ENCODE measurements around the gene AGAP1.

GRCh38 chr2:235903782-235904584, 410.1 kb downstream of the AGAP1 start:
- no peak for TF ChIP-seq CTCF (conservative IDR thresholded peaks at IDR 0.05; ENCODE audit: low read length)
- no peak for TF ChIP-seq EZH2phosphoT487 (IDR thresholded peaks at IDR 0.05; ENCODE audit: borderline replicate concordance, low read depth, low read length)

All from OCI-LY7 (cell line).